Erythroblast (primary cell): Measurements from ENCODE around the gene TMEM170A.

Experiments used
- GATA1 ChIP-seq: IDR thresholded peaks from 2 replicates; pipeline ENCODE4 v1.6.1; 2011; ENCODE audit warnings: low read depth, mild to moderate bottlenecking, control low read depth, low read length, moderate library complexity
- POLR2A ChIP-seq: IDR thresholded peaks from 2 replicates; pipeline ENCODE4 v1.6.1; 2011; ENCODE audit warnings: mild to moderate bottlenecking, low read length

GRCh38 chr16:75477680-75478473 is 13.4 kb upstream of the TMEM170A start:
- TF ChIP-seq GATA1 (no peak), POLR2A (no peak)
